Measurements from ENCODE around the gene SLC6A16.
A peak's percentile ranks its signal among the peaks of the same experiment; 100 is the strongest.

Gene SLC6A16

DNA sequence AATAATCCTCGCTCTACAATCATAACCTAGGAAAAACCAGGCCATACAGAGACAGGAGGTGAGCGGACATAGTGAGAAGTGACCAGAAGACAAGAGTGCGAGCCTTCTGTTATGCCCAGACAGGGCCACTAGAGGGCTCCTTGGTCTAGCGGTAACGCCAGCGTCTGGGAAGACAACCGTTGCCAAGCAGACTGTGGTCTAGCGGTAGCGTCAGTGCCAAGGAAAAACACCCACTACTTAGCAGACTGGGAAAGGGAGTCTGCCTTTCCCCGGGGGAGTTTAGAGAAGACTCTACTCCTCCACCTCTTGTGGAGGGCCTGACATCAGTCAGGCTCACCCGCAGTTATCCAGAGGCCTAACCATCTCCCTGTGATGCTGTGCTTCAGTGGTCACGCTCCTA is 58.6 kb downstream of the SLC6A16 start:
- DNase-seq (ENCODE audit: low spot score): peak; percentile 29

DNA sequence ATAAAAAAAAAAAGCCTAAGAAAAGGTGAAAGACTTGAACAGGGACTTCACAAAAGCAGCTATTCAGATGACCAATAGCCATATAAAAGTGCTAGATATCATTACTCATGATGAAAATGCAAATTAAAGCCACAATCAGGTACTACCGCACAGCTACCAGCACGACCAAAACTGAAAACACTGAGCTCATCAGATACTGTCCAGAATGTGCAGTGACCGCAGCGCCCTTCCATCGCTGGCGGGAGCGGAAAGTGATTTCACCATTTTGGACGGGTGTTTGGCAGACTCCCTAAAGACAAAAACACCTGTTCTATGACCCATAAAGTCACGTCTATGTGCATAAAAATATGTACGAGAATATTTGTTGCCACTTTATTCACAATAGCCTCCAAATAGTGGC is 60.7 kb downstream of the SLC6A16 start:
- DNase-seq (ENCODE audit: low spot score): no peak

DNA sequence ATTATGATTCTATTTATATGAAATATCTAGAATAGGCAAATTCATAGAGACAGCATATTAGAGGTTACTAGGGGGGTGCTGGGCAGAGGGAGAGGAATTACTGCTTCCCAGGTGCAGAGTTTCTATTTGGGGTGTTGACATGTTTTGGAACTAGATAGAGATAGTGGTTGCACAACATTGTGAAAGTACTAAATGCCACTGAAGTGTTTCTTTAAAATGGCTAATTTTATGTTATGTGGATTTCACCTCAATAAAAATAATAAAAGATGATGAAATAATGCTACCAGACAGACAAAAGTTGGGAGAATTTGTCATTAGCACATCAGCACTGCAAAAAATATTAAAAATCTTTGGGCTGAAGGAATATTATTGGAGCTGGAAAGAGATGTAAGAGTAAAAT is 63.4 kb downstream of the SLC6A16 start:
- DNase-seq (ENCODE audit: low spot score): no peak

DNA sequence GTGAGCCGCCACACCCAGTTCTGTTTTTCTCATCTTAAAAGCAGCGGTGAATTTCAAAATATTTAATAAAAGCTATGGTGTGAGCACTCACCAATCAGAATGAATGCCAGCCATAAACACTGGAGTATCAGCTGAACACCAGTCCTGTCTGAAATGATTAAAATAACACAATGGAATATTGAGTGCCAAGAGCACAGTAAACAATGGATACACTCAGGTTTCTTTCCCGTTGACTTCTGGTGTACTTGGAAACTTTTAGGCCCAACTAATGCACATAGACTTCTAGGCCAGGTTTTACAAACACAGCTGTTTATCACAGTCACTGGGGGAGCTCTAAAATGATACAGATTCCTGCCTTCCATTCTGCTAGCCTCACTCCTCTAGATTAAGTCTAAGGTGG is 68.3 kb downstream of the SLC6A16 start:
- no peak for DNase-seq (ENCODE audit: low spot score)

DNA sequence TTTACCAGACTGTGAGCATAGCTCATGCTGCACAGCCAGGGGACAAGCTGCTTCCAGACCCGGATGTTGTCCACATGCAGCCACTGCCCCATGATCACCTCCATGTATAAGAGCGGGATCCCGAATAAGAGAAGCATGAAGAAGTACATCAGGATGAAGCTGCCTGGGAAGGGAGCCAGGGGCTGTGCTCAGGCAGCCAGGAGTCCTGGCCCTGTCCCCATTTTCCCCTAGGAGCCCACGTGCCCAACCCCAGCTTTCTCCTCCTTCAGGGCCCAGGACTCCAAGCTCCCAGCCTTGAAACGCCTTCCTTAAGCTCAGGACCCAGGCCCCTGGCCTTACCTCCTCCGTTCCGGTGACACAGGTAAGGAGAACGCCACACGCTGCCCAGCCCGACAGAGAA is 69.3 kb downstream of the SLC6A16 start:
- no peak for DNase-seq (ENCODE audit: low spot score)

DNA sequence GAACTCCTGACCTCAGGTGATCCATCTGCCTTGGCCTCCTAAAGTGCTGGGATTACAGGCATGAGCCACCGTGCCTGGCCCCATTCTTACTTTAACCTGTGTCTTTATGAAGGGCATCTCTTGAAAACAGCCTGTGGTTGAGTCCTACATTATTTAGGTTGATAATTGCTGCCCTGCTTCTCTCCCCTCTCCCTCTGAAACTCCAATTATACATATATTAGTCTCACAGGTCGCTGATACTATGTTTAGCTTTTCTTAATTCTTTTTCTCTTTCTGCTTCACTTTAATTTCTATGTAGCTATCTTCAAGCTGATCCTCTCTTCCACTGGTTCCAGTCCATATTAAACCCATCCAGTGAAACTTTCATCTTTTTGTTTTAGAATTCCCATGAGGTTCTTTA is 75.1 kb downstream of the SLC6A16 start:
- DNase-seq (ENCODE audit: low spot score): no peak

DNA sequence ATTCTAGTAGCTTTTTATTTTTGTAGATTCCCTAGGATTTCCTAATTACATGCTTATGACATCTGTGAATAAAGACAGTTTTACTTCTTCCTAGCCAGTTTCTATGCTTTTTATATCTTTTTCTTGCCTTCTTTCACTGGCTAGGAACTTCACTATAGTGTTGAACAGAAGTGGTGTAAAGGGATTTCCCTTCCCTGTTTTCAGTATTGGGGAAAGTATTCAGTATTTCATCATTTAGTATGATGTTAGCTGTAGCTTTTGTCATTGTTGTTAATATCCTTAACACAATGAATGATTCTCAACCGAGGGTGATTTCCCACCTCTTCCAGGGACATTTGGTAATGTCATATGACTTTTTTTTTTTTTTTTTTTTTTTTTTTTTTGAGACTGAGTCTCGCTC is 77.3 kb downstream of the SLC6A16 start:
- no peak for DNase-seq (ENCODE audit: low spot score)

DNA sequence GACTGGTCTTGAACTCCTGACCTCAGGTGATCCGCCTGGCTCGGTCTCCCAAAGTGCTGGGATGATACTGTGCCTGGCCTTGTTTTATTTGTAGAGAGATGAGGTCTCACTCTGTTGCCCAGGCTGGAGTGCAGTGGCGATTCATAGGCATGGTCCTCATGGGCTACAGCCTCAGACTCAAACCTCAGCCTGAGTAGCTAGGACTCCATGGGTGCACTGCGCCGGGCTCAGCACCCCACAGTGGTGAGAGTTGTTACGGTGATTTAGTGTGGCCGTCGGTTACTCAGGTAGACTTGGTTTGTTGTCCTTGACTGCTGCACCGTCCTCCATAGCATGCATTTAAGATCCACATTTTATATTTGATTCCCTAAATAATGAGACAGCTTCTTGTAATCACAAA is 80.7 kb downstream of the SLC6A16 start:
- no peak for DNase-seq (ENCODE audit: low spot score)

DNA sequence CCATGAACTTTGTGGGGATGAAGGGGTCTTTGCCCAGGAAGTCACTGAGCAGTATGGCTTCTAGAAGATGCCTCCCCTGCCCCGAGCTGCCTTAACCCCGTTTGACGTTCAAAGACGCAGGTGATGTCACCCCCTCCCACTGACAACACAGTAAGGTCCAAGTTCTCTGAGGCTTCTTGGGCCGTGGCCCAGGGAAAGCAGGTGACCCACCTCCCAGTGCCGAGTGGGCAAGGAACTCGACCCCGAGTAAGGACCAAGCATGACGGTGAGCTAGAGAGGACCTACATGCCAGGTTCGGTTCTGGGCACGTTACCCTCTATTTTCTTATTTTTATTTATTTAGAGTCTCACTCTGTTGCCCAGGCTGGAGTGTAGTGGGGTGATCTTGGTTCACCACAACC is 81.3 kb downstream of the SLC6A16 start:
- no peak for DNase-seq (ENCODE audit: low spot score)

DNA sequence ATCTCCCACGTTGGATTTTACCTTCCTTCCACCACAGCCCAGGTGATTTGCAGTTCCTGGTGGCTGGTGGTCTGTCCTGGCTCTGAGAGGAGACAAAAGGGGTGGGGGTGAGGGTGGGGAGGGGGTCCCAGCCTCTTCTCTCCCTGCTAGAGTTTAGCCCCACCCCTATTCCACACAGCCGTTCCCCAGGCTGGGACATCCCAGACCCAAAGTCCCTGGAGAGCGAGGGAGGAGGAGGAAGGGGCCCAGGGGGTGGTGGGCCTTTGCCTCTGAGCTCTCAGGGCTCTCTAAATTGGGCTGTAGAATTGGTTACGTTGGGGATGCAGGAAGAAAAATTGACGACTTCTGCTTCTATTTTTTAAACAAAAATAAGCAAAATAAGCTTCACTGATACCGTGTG is 81.9 kb downstream of the SLC6A16 start:
- no peak for DNase-seq (ENCODE audit: low spot score)

DNA sequence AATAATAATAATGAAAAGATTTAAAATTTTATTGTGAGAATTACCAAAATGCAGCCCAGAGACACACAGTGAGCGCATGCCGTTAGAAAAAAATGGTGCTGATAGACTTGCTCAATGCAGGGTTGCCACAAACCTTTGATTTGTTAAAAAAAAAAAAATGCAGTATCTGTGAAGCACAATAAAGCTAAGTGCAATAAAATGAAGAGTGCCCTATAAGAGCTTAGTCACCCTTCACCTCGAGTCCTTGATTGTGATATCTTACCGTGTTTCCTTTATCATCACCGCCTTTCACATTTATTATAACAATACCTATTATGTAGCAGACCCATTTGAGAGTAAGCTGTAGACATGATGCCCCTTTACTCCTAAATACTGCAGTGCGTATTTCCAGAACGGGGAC is 83.2 kb downstream of the SLC6A16 start:
- no peak for DNase-seq (ENCODE audit: low spot score)
